Measurements from ENCODE around the gene CCDC97. TPM values are rescaled to one million over a fixed set of nuclear protein-coding genes. Genes with fewer than 3 reads are reported as not detected.
"Not testable (repeated sequence)": the region's sequence is repeated elsewhere in the genome, so short reads cannot be mapped to it uniquely, and the experiment has no call there.

The CCDC97 gene
- polyA plus RNA-seq (ENCODE audit: insufficient read depth in 1 of 5, insufficient read length in 5 of 5, low replicate concordance in 1 of 5) = 10 to 100 TPM; 28.8 to 39.3 (median 29.3) TPM
- long read RNA-seq, donor 1, transcript CCDC97-201 (5 exons, 3,322 nt) = major isoform, 9 of 16 reads
- long read RNA-seq, donor 1, partial matches to known transcripts = 7 of 16 reads
- long read RNA-seq, donor 1, other reads (novel, unspliced or antisense) = 0 of 16 reads
- long read RNA-seq, donor 2, partial matches to known transcripts = 0 of 4 reads
- long read RNA-seq, donor 2, other reads (novel, unspliced or antisense) = 0 of 4 reads
- long read RNA-seq, donor 3, partial matches to known transcripts = 0 of 3 reads
- long read RNA-seq, donor 3, other reads (novel, unspliced or antisense) = 0 of 3 reads
- long read RNA-seq, donor 4, partial matches to known transcripts = 0 of 5 reads
- long read RNA-seq, donor 4, other reads (novel, unspliced or antisense) = 0 of 5 reads
- long read RNA-seq, donor 5, partial matches to known transcripts = 6 of 10 reads
- long read RNA-seq, donor 5, other reads (novel, unspliced or antisense) = 0 of 10 reads
- long read RNA-seq, donor 6, transcript CCDC97-201 (5 exons, 3,322 nt) = major isoform, 16 of 16 reads
- long read RNA-seq, donor 6, partial matches to known transcripts = 0 of 16 reads
- long read RNA-seq, donor 6, other reads (novel, unspliced or antisense) = 0 of 16 reads
- long read RNA-seq, donor 7, transcript CCDC97-201 (5 exons, 3,322 nt) = major isoform, 8 of 8 reads
- long read RNA-seq, donor 7, partial matches to known transcripts = 0 of 8 reads
- long read RNA-seq, donor 7, other reads (novel, unspliced or antisense) = 0 of 8 reads
- long read RNA-seq, donor 8, transcript CCDC97-201 (5 exons, 3,322 nt) = major isoform, 11 of 11 reads
- long read RNA-seq, donor 8, partial matches to known transcripts = 0 of 11 reads
- long read RNA-seq, donor 8, other reads (novel, unspliced or antisense) = 0 of 11 reads

- peak; percentile 94 to 95 for DNase-seq
These were observed at the start of gene CCDC97 for GRCh38 chr19:41310033-41310831. CCDC97 (plus strand) TSS chr19:41310172; CDS start chr19:41310311, 139 bp downstream.

GRCh38 chr19:41261474-41262190 is 48.3 kb upstream of the CCDC97 start:
- DNase-seq = no peak

GRCh38 chr19:41263042-41263849 is 46.7 kb upstream of the CCDC97 start:
- DNase-seq = peak in 1 of 2 donors; percentile 67

GRCh38 chr19:41263850-41264580 is 46.0 kb upstream of the CCDC97 start, which contains the start of gene HNRNPUL1:
HNRNPUL1 (plus strand) TSS chr19:41264372; CDS start chr19:41264504, 132 bp downstream.
- DNase-seq = peak; percentile 100

GRCh38 chr19:41264581-41265394 is 45.2 kb upstream of the CCDC97 start:
- peak in 1 of 2 donors; percentile 42 for DNase-seq

- peak; percentile 14 to 15 for DNase-seq
These were observed 44.4 kb upstream of the CCDC97 start for GRCh38 chr19:41265395-41266153.

- no peak for DNase-seq
These were observed 40.9 kb upstream of the CCDC97 start for GRCh38 chr19:41269055-41269454.

- no peak for DNase-seq
These were observed 40.4 kb upstream of the CCDC97 start for GRCh38 chr19:41269571-41269970.

GRCh38 chr19:41273076-41273475 is 36.9 kb upstream of the CCDC97 start:
- DNase-seq = no peak

GRCh38 chr19:41274802-41275201 is 35.2 kb upstream of the CCDC97 start:
- no peak for DNase-seq

GRCh38 chr19:41276231-41276630 is 33.7 kb upstream of the CCDC97 start:
- no peak for DNase-seq

GRCh38 chr19:41278478-41278877 is 31.5 kb upstream of the CCDC97 start:
- no peak for DNase-seq

GRCh38 chr19:41288673-41289530 is 21.1 kb upstream of the CCDC97 start:
- no peak for DNase-seq

- not testable (repeated sequence) for DNase-seq
These were observed 20.2 kb upstream of the CCDC97 start for GRCh38 chr19:41289814-41290213.

- no peak for DNase-seq
These were observed 15.6 kb upstream of the CCDC97 start for GRCh38 chr19:41294393-41294792.

GRCh38 chr19:41295499-41295898 is 14.5 kb upstream of the CCDC97 start:
- no peak for DNase-seq

Measured in right lung (tissue), 10 donors.